Measurements from ENCODE around the gene NCK2. TPM values are rescaled to one million over a fixed set of nuclear protein-coding genes. Genes with fewer than 3 reads are reported as not detected.

The NCK2 gene
- total RNA-seq, 1 donor from 2014 or later, result 82.9 TPM

- TF ChIP-seq CTCF (IDR thresholded peaks at IDR 0.05; ENCODE audit: insufficient read depth, low read length, poor library complexity, severe bottlenecking), result no peak
- no peak for DNase-seq (ENCODE audit: low read depth)
- Histone ChIP-seq H3K4me3 (ENCODE audit: low read depth, low read length) (no peak overlapping the region), H3K36me3 (ENCODE audit: control insufficient read depth, insufficient read depth, low read length) (no peaks in the 10 kb centered on the region), H3K27me3 (ENCODE audit: control insufficient read depth, insufficient read depth, low read length) (no peaks in the 10 kb centered on the region)
These were observed 12.7 kb downstream of the NCK2 start for GRCh38 chr2:105757433-105757832.

- no peak for DNase-seq (ENCODE audit: low read depth)
- Histone ChIP-seq H3K36me3 (ENCODE audit: control insufficient read depth, insufficient read depth, low read length) (peaks cover 1% of the 10 kb centered on the region), H3K4me3 (ENCODE audit: low read depth, low read length) (no peak overlapping the region), H3K27me3 (ENCODE audit: control insufficient read depth, insufficient read depth, low read length) (no peaks in the 10 kb centered on the region)
- no peak for TF ChIP-seq CTCF (IDR thresholded peaks at IDR 0.05; ENCODE audit: insufficient read depth, low read length, poor library complexity, severe bottlenecking)
These were observed 15.5 kb downstream of the NCK2 start for GRCh38 chr2:105760191-105760590.

DNA sequence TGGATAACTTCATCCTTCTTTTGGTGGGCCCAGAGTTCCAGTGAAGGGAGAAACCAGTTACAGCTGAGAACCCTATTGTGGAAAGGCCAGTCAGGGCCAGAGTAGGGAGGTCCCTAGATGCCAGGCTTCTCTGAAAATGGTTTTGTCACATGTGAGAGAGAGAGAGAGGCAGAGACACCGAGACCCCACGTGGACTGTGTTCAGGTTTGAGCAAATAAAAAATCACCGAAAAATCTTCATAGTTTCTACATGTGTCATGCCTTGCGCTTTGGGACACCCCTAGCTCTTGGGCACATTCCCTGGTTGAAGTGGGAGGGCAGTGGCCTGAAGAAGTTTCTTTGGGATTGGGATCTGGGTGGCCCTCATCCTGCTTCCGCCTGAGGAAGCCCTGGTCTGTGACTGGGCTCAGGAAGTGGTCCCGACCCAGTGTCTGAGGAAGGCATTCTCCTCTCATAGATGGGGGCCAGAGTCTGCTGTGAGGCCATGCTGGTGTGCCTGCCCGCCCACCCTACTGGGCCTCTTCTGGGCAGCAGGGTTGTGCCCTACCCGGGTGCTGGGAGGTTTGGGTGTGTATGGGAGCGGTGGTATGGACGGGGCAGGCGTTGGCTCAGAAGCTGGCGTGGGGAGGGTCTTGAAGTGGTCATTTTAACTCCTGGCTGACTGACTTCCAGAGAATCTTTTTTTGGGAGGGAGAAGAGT lies 16.1 kb downstream of the NCK2 start:
- Histone ChIP-seq H3K27me3 (ENCODE audit: control insufficient read depth, insufficient read depth, low read length) (no peaks in the 10 kb centered on the region), H3K36me3 (ENCODE audit: control insufficient read depth, insufficient read depth, low read length) (peaks cover 1% of the 10 kb centered on the region), H3K4me3 (ENCODE audit: low read depth, low read length) (no peak overlapping the region)
- no peak for DNase-seq (ENCODE audit: low read depth)
- TF ChIP-seq CTCF (IDR thresholded peaks at IDR 0.05; ENCODE audit: insufficient read depth, low read length, poor library complexity, severe bottlenecking), result no peak

DNA sequence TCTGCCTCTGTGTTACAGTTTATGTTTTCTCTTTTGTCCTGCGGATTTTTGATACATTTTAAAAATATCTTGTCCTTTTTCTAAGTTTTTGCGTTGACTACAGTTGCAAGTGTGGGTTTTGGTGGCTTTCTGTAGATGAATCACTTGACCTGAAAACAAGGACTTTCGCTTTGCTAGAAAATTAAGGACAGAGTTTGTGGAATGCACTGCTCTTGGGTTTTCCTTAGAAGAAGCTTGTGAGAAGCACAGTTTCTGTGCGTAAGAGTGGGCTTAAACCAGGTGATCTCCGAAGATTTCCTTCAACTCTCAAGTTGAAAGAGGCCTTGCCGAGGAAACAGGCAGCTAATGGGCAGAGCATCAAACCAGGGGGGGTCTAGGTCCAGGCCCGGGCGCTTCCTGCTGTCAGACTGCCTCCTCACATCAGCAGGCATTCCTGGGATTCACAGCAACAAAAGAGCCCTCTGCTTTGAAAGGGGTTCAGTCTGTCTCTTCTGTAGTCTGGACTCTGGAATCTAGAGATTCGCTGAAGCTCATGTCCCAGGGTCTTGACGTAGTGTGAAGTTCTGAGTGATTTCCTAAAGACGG lies 17.3 kb downstream of the NCK2 start:
- H3K4me3 ChIP-seq (ENCODE audit: low read depth, low read length), result no peak overlapping the region
- DNase-seq (ENCODE audit: low read depth), result no peak
- peaks cover 1% of the 10 kb centered on the region for H3K36me3 ChIP-seq (ENCODE audit: control insufficient read depth, insufficient read depth, low read length)
- H3K27me3 ChIP-seq (ENCODE audit: control insufficient read depth, insufficient read depth, low read length), result no peaks in the 10 kb centered on the region
- no peak for TF ChIP-seq CTCF (IDR thresholded peaks at IDR 0.05; ENCODE audit: insufficient read depth, low read length, poor library complexity, severe bottlenecking)

DNA sequence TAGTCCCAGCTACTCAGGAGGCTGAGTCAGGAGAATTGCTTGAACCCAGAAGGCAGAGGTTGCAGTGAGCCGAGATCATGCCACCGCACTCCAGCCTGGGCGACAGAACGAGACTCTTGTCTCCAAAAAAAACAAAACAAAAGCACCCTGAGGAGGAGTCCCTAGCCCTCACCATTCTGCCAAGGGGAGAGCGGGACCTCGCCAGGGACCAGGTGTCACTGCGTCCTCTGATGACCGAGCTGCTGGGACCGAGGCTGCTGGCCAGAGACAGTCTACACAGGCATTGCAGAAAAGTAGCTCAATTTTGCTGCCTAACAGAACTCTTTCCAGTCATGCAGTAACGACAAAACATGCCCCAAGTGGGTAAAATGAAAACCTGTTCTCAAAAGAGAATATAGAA lies 18.4 kb downstream of the NCK2 start:
- Histone ChIP-seq H3K27me3 (ENCODE audit: control insufficient read depth, insufficient read depth, low read length) (no peaks in the 10 kb centered on the region), H3K36me3 (ENCODE audit: control insufficient read depth, insufficient read depth, low read length) (peaks cover 1% of the 10 kb centered on the region), H3K4me3 (ENCODE audit: low read depth, low read length) (no peak overlapping the region)
- no peak for TF ChIP-seq CTCF (IDR thresholded peaks at IDR 0.05; ENCODE audit: insufficient read depth, low read length, poor library complexity, severe bottlenecking)
- DNase-seq (ENCODE audit: low read depth), result no peak

GRCh38 chr2:105764059-105764458 lies 19.3 kb downstream of the NCK2 start:
- H3K36me3 ChIP-seq (ENCODE audit: control insufficient read depth, insufficient read depth, low read length), result peaks cover 1% of the 10 kb centered on the region
- DNase-seq (ENCODE audit: low read depth), result no peak
- no peaks in the 10 kb centered on the region for H3K27me3 ChIP-seq (ENCODE audit: control insufficient read depth, insufficient read depth, low read length)
- no peak for TF ChIP-seq CTCF (IDR thresholded peaks at IDR 0.05; ENCODE audit: insufficient read depth, low read length, poor library complexity, severe bottlenecking)
- H3K4me3 ChIP-seq (ENCODE audit: low read depth, low read length), result no peak overlapping the region
